GM19468 (cell line): ENCODE data around the gene HEG1.

Experiments used
- ATAC-seq: cut with Tn5 transposase; IDR thresholded peaks from one replicate; pipeline ENCODE4 v1.9.1; 2021; ENCODE audit warnings: mild to moderate bottlenecking, moderate library complexity, moderate number of reproducible peaks; ENCODE audit not compliant: unreplicated experiment; ENCODE audit errors: extremely low read depth

Gene HEG1

GRCh38 chr3:124995460-124995994, 60.3 kb downstream of the HEG1 start:
- ATAC-seq, result no peak

GRCh38 chr3:124993466-124993865, 62.3 kb downstream of the HEG1 start:
- no peak for ATAC-seq

- ATAC-seq, result no peak
Observed at GRCh38 chr3:124992041-124992440, 63.8 kb downstream of the HEG1 start.

- no peak for ATAC-seq
Observed at GRCh38 chr3:124986192-124987143, 69.3 kb downstream of the HEG1 start.

GRCh38 chr3:124985349-124985748, 70.4 kb downstream of the HEG1 start:
- no peak for ATAC-seq

- ATAC-seq, result no peak
Observed at GRCh38 chr3:124984754-124985153, 71.0 kb downstream of the HEG1 start.

GRCh38 chr3:124982855-124983254, 72.9 kb downstream of the HEG1 start:
- no peak for ATAC-seq

GRCh38 chr3:124981472-124981871, 74.3 kb downstream of the HEG1 start:
- ATAC-seq, result no peak

GRCh38 chr3:124978627-124979026, 77.2 kb downstream of the HEG1 start:
- ATAC-seq, result no peak

GRCh38 chr3:124976383-124976782, 79.4 kb downstream of the HEG1 start:
- ATAC-seq, result no peak

GRCh38 chr3:124974691-124975090, 81.1 kb downstream of the HEG1 start:
- no peak for ATAC-seq

GRCh38 chr3:124973290-124973689, 82.5 kb downstream of the HEG1 start:
- no peak for ATAC-seq

GRCh38 chr3:124972457-124972856, 83.3 kb downstream of the HEG1 start:
- ATAC-seq, result no peak

- no peak for ATAC-seq
Observed at GRCh38 chr3:124969963-124970722, 85.7 kb downstream of the HEG1 start.

GRCh38 chr3:124969190-124969589, 86.6 kb downstream of the HEG1 start:
- ATAC-seq, result no peak

GRCh38 chr3:124967964-124968363, 87.8 kb downstream of the HEG1 start:
- no peak for ATAC-seq

- ATAC-seq, result no peak
Observed at GRCh38 chr3:124966521-124967445, 89.0 kb downstream of the HEG1 start.

- ATAC-seq, result no peak
Observed at GRCh38 chr3:124965413-124965812, 90.4 kb downstream of the HEG1 start.

GRCh38 chr3:124964387-124964786, 91.4 kb downstream of the HEG1 start:
- ATAC-seq, result no peak

GRCh38 chr3:124963755-124964154, 92.0 kb downstream of the HEG1 start:
- ATAC-seq, result no peak
